Stimulated activated CD8-positive, alpha-beta memory T cell treated with anti-CD3 and anti-CD28 coated beads, Interleukin-7, amount 100 ng/mL, for 48 hours (primary cell): ENCODE results near the gene ABI2.
"Not testable (repeated sequence)": the region's sequence is repeated elsewhere in the genome, so short reads cannot be mapped to it uniquely, and the experiment has no call there.

ENCODE experiments used
- DNase-seq, 2 donors: peaks; one replicate each; pipeline ENCODE4 v3.0.0-alpha.2; 2020; ENCODE audit warnings: low read depth in 1 of 2; ENCODE audit errors: extremely low read depth in 1 of 2

The ABI2 gene

GRCh38 chr2:203427061-203427460, 98.9 kb downstream of the ABI2 start:
- DNase-seq, result no peak

- not testable (repeated sequence) for DNase-seq
Measured at GRCh38 chr2:203429643-203430042, 101.4 kb downstream of the ABI2 start.

DNA sequence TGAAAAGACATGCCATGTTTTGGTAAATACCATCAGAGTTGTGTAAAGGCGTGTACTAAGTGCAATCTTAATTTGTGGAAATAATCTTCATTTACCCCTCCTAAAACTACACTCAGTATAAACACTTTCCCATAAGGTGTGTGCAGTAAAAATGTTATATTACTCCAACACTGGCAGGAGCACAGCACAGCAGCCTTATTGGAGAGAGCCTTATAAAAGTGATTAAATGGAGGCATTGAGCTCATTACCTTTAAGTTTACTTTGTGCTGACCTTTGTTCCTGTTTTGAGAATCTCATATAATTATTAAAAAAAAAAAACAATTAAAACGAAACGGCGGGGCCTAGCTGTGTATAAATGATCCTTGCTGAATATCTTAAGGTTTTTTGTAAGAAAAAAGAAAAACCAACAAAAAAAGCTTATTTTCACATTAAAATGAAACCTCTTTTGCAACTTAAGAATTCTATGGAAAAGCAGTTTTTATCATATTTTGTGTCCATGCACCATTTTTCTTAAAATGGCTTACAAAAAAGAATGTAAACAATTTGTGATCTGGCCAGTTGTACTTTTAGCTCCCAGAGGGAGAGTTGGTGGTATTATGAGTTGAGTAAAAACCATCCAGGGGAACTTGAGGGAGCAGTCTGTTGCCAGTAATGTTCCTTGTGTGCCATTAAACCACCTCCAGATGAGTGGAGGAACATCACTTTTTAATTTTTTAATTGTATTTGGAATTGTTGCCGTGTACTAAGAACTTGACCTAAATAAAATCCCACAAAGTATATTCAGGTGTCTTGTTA, 103.4 kb downstream of the ABI2 start:
- DNase-seq, result no peak

DNA sequence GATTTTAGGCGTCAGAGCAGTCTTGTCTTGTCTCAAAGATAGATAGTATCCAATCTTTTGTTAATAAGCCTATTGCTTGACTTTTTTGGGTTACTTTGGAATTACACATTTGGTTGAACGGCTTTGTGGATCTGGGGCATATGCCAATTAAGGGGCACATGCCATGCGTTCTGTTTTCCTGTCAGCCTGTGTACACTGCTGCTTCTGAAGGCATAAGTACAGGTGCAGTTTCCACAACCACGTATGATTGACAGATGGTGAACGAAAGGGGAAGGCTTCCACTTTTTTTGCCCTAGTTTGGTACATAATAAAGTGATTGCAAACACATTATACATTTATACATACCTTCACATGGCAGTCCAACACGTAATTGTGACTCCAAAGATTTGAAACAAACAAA, 104.6 kb downstream of the ABI2 start:
- DNase-seq, result no peak

- no peak for DNase-seq
Measured at GRCh38 chr2:203436496-203436895, 108.3 kb downstream of the ABI2 start.

DNA sequence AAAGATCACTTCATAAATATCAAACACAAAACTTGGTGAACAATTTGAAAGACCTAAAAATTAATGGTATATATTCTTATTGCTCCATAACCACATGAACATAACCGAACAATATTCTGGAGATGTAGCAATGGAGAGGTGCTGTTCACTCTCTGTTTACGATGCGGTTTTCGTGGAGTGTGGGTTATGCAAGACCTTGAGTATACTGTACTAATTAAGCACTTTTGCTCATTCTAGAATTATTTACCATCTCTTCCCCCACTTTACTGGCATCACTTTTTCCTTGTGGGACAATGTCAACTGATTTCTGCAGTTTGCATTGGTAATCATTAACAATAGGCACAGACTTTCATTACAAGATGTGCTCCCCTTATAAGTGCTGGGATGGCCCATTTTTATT, 109.3 kb downstream of the ABI2 start:
- no peak for DNase-seq

DNA sequence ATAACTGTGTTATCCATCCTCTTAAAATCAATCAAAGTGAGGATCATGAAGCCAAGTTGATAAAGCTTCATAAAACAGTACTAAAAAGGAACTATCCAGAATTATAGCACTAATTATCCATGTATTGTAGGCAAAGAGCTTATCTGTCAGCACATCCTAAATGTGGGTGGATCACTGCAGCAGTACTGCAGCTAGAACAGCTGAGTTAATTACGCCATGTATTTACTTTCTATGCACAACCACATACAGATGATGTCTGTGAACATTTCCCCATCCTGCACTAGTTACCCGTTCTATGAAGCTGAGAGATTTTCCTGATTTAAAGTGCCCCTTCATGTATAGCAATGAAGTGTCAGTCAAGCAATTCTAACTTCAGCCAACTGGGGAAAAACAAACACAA, 110.3 kb downstream of the ABI2 start:
- DNase-seq, result no peak

GRCh38 chr2:203440671-203441070, 112.5 kb downstream of the ABI2 start:
- no peak for DNase-seq

GRCh38 chr2:203441463-203441862, 113.3 kb downstream of the ABI2 start:
- no peak for DNase-seq

GRCh38 chr2:203442463-203442862, 114.3 kb downstream of the ABI2 start:
- no peak for DNase-seq

- no peak for DNase-seq
Measured at GRCh38 chr2:203444738-203445137, 116.5 kb downstream of the ABI2 start.

GRCh38 chr2:203446071-203446481, 117.9 kb downstream of the ABI2 start:
- no peak for DNase-seq

DNA sequence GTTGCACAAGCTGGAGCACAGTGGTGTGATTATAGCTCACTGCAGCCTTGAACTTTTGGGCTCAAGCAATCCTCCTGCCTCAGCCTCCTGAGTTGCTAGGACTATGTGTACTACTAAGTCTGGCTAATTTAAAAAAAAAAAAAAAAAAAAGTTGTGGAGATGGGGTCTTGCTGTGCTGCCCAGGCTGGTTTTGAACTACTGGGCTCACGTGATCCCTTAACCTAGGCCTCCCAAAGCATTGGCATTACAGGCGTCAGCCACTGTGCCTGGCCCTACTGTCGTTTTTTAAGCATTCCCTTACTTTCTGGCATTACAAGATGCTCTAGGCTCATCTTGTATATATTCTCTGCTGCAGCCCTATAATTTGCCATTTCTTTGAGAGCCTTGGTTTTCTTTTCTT, 118.6 kb downstream of the ABI2 start:
- no peak for DNase-seq

- DNase-seq, result no peak
Measured at GRCh38 chr2:203450561-203450960, 122.4 kb downstream of the ABI2 start.

DNA sequence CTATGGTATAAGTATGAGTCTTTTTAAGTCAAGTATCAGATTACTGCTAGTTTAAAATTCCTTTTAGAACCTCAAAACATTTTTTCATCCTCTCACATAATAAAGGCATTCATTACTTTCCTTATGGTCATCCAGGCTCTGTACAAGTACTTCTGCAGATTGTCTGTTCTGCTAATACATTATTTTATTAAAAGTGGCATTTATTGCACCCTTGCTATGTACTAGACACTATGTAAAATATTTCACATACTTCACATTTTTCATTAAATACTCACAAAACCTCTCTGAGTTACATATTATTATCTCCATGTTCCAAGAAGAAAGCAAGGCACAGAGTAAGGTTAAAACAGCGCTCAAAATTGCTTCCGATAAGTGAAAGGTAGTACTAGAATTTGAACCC, 122.8 kb downstream of the ABI2 start:
- no peak for DNase-seq

DNA sequence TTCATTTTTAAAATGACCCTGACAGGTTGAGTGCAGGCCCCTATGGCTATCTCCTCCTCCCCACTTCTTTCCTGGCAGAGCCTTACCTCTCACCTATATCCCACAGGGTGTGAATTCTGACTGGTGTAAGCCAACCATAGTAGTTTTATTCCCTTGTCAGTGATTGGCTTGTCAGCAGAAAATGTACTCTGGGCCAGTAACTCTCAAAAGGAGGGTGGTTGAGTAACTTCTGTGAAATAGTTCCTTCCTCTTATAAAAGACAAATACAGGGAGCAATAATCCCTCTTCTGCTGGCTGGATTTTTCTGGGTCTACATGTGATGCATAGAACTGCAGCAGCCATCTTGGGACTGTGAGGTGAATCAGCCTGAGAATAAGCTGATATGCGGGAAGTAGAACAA, 123.5 kb downstream of the ABI2 start:
- DNase-seq, result no peak

DNA sequence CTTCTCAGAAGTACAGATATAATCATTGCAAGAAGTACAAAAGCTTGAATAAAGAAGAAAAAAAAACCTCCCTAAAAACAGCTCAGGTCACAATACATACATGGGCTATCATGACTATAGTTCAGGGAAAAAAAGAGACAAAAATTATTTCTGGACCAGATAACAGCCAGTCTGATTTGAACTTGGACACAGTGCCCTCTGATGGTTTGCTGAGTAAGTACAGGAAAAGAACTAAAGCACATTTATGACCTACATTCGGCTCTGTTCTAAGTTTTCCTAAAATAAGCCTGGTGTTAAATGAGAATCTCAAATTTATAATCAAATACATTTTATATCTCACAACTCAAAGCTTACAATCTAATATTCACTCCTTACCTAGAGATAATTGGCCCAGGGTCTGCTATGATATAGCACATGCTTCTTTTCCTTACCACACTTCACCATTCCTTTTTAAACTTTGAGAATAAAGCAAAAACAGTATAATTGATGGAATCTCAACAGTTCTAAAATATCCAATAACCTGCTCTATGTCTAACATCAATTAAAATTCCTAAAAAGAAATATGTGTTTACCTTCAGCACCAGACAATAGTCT, 125.8 kb downstream of the ABI2 start:
- no peak for DNase-seq

DNA sequence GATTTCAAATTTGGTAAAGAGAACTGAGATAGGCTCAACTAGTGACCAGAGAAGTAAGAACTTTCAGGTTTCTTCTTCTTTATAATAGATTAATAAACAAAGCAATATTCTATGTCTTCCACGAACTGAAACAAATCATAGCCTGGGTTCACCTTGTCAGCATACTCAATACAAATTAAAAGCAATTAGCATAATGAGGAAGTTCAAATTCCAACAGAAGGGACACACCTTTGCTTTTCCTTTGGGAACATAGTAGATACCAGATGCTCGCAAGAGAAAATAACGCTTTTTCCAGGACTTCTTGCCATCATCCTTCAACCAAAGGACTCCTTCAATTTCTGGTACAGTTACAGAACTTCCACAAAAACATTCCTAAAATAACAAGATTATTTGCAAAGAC, 127.0 kb downstream of the ABI2 start:
- no peak for DNase-seq

DNA sequence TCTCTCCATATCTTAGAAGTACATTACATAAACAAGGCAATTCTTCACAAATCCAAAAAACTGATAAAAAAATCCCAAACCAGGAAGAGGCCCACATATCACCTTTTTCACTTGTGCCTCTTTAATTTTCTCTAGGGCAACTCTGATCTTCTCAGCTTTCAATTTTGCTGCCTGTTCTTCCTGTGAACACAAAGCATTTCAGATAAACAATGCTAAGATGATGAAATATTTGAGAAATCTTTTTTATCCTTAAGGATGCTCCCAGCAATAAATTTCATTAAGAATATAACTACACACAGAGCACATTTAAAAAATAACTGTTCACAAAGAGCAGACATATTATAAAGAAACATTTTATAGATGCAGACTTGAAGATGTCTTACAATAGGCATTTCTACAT, 133.6 kb downstream of the ABI2 start:
- no peak for DNase-seq

- no peak for DNase-seq
Measured at GRCh38 chr2:203462308-203462707, 134.1 kb downstream of the ABI2 start.

GRCh38 chr2:203463266-203463678, 135.1 kb downstream of the ABI2 start:
- no peak for DNase-seq

GRCh38 chr2:203469546-203469945, 141.4 kb downstream of the ABI2 start:
- DNase-seq, result no peak

DNA sequence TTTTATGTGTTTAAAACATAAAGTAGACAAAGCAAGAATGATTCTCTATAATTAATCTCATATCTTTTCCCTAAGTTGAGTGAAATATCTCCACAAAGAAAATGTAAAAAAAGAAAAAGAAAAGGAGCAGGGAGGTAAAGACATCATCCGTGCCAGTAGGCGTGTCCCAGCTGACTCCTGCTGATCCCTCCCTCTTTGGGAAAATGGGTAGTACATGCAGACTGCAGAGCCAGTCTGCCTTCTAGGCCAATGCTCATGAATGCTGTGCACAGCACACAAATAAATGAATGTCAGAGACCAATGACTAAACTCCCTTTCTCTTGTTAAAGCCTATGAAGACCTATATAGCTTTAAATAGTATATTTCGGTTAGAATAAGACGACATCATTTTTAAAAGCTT, 142.2 kb downstream of the ABI2 start:
- DNase-seq, result no peak
